22Rv1 (cell line): ENCODE measurements around the gene MAD2L2.
A peak's percentile ranks its signal among the peaks of the same experiment; 100 is the strongest.
"Not testable (repeated sequence)": the region's sequence is repeated elsewhere in the genome, so short reads cannot be mapped to it uniquely, and the experiment has no call there.

Experiments used
- H3K27ac ChIP-seq: fragments of 450-650 bp; 2 replicates; pipeline ENCODE4 v1.5.1; 2017
- CTCF ChIP-seq: fragments of 450-650 bp; IDR thresholded peaks from 2 replicates; pipeline ENCODE4 v1.5.1; 2017; ENCODE audit warnings: mild to moderate bottlenecking
- ZFX ChIP-seq: fragments of 450-650 bp; IDR thresholded peaks from 2 replicates; pipeline ENCODE4 v1.6.1; 2017; ENCODE audit warnings: antibody characterized with exemption, borderline replicate concordance

Gene MAD2L2

DNA sequence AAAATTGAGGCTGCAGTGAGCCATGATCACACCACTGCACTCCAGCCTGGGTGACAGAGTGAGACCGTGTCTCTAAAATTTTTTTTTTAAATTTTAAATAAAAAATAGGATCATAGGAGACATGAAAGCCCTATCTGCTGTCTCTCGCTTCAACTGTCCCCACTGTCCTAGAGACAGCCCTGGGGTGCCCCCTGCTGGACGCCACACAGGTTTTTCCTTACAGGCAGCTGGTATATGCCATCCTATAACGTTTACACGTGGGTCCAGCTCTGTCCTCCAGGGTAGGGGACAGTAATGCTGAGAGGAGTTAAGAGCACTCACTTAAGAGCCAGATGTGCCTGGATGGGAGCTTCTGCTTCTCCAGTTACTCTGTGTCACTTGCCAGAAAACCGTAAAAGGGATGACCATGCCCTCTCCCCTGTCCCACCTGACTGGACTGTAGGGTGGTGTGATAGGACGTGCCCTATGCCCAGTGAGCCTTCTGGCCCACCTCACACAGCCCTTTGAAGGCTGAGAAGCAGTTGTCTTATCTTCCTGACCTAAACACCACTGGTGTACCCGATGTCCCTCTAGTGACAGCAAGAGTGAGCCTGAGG, 35.2 kb downstream of the MAD2L2 start:
- H3K27ac ChIP-seq, result no peak overlapping the region
- TF ChIP-seq ZFX (no peak), CTCF (peak; percentile 88)

DNA sequence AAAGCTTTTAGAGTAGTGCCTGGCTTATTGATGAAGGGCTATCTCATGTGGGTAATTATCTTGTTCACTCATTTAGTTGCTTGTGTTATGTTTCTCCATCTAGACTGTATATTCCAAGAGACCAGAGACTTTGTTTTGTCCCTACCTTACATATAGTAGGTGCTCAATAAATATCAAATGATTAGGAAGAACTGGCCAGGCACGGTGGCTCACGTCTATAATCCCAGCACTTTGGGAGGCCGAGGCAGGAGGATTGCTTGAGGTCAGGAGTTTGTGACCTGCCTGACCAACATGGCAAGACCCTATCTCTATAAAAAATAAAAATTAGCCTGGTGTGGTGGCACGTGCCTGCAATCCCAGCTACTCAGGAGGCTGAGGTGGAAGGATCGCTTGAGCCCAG, 35.7 kb downstream of the MAD2L2 start:
- no peak for TF ChIP-seq ZFX
- TF ChIP-seq CTCF, result no peak

GRCh38 chr1:11643782-11644181, 37.2 kb downstream of the MAD2L2 start:
- TF ChIP-seq CTCF, result no peak
- no peak for TF ChIP-seq ZFX

More for the DNA sequence above, 35.7 kb downstream of the MAD2L2 start:
- H3K27ac ChIP-seq, result no peak overlapping the region

GRCh38 chr1:11642418-11643017, 38.4 kb downstream of the MAD2L2 start:
- TF ChIP-seq CTCF, result peak; percentile 92
- not testable (repeated sequence) for H3K27ac ChIP-seq

More at GRCh38 chr1:11643782-11644181, 37.2 kb downstream of the MAD2L2 start:
- H3K27ac ChIP-seq, result no peak overlapping the region

GRCh38 chr1:11641776-11642305, 39.1 kb downstream of the MAD2L2 start:
- TF ChIP-seq ZFX, result no peak
- TF ChIP-seq CTCF, result no peak
- no peak overlapping the region for H3K27ac ChIP-seq

DNA sequence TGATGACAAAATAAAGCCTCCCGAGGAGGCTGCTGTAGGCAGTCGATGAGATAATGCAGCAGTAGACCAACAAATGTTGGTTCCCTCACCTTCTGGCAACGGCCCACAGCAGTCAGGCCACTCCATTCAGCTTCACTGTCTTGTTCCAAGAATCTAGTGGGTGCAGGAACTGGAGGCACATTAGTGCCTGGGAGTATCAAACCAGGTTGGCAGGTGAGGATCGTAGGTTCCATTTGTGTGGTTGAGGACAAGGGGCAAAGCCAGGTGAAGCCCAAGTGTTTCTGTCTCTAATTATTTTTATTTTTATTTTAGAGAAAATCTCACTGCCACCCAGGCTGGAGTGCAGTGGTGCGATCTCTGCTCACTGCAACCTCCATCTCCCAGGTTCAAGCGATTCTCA, 40.0 kb downstream of the MAD2L2 start:
- TF ChIP-seq ZFX (no peak), CTCF (no peak)
- no peak overlapping the region for H3K27ac ChIP-seq

- no peak overlapping the region for H3K27ac ChIP-seq
- TF ChIP-seq ZFX (no peak), CTCF (no peak)
These were observed 40.8 kb downstream of the MAD2L2 start for GRCh38 chr1:11640101-11640500.
